Small intestine (tissue), 7 donors: ENCODE data around the gene DCAF8. TPM values are rescaled to one million over a fixed set of nuclear protein-coding genes. Genes with fewer than 3 reads are reported as not detected.

Source experiments
- DNase-seq, 2 donors: peaks; one replicate each; pipeline versions ENCODE4 v3.0.0 to v3.0.0-alpha.2; 2013
- FAIRE-seq: peaks from 2 replicates; lab custom pipeline; 2012; peaks lifted over from hg19 to GRCh38; lab: Jason Lieb, UNC
- H3K27ac ChIP-seq, 3 donors: one replicate each; pipeline ENCODE4 v1.5.1; 2013; ENCODE audit warnings: low read length in 2 of 3, mild to moderate bottlenecking in 2 of 3, control low read depth in 1 of 3, inconsistent platforms in 1 of 3, low read depth in 1 of 3, moderate library complexity in 1 of 3
- H3K27me3 ChIP-seq, 3 donors: one replicate each; pipeline ENCODE4 v1.6.1; 2013; ENCODE audit warnings: low read length in 3 of 3, inconsistent platforms in 1 of 3; ENCODE audit not compliant: control insufficient read depth in 3 of 3, insufficient read depth in 3 of 3
- H3K36me3 ChIP-seq, 3 donors: one replicate each; pipeline ENCODE4 v1.6.1; 2013; ENCODE audit warnings: low read length in 3 of 3, inconsistent platforms in 1 of 3, low read depth in 1 of 3, mild to moderate bottlenecking in 1 of 3, moderate library complexity in 1 of 3; ENCODE audit not compliant: control insufficient read depth in 3 of 3, insufficient read depth in 2 of 3
- H3K4me1 ChIP-seq, 3 donors: one replicate each; pipeline ENCODE4 v1.6.1; 2013; ENCODE audit warnings: low read length in 2 of 3, inconsistent platforms in 1 of 3, low read depth in 1 of 3, mild to moderate bottlenecking in 1 of 3, moderate library complexity in 1 of 3; ENCODE audit not compliant: control insufficient read depth in 3 of 3, insufficient read depth in 2 of 3
- H3K4me3 ChIP-seq, 3 donors: one replicate each; pipeline ENCODE4 v1.5.1; 2013; ENCODE audit warnings: low read length in 3 of 3, control low read depth in 1 of 3, inconsistent platforms in 1 of 3, low read depth in 1 of 3, mild to moderate bottlenecking in 1 of 3, moderate library complexity in 1 of 3
- H3K9me3 ChIP-seq, 2 donors: one replicate each; pipeline ENCODE4 v1.6.1; 2013; ENCODE audit warnings: low read depth in 1 of 2, low read length in 1 of 2; ENCODE audit not compliant: control insufficient read depth in 2 of 2, insufficient read depth in 1 of 2
- WGBS, 3 donors: extraction: QIAGEN DNeasy Blood & Tissue Kit; methylation state at CpG; one replicate each; pipeline ENCODE4 v1.1.7; 2013; 5-methylcytosine and 5-hydroxymethylcytosine counted together
- polyA plus RNA-seq, 4 donors: library from polyadenylated mRNA; stranded (reverse) in 3 of 4; unstranded in 1 of 4; fragments of 200-250 nt in 3 of 4; fragments of 120-200 nt in 1 of 4; gene quantifications; one replicate each; pipeline versions ENCODE4 v1.2.1 to v1.2.3, GENCODE V29; 2013
- donor health status: healthy with polysubstance abuse.
- donor health status: control.
- donor health status: control.
- donor health status: Bipolar disorder and iron deficiency.
- donor health status: healthy.

Gene DCAF8
- polyA plus RNA-seq, 4 donors: 43.5 to 145 (median 59.1) TPM

DNA sequence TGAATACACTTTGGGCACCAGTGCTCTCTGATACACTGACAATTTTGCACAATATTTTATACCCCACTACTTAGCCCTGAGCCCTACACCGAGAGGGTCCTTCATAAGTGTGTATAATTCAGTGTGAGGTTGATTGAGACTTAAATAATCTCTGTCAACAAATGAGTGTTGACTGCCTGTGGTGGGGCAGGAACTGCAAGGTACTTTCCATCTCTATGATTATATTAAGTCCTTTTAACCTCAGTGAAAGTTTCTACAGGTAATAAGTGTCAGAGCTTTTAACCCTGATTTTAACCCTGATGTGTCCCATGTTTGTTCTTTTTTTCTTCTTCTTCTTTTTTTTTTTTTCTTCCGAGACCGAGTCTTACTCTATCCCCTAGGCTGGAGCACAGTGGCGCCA is 66.2 kb downstream of the DCAF8 start:
- 85 to 89% (median 88%) methylated on average over 4 of the region's 4 CpGs for WGBS, 3 donors
- Histone ChIP-seq H3K27ac (no peak overlapping the region), H3K9me3 (no peaks in the 10 kb centered on the region), H3K4me1 (peaks cover 0 to 15% (median 0%) of the 10 kb centered on the region in 3 donors), H3K27me3 (no peaks in the 10 kb centered on the region), H3K4me3 (no peak overlapping the region), H3K36me3 (no peaks in the 10 kb centered on the region)
- DNase-seq (no peak), FAIRE-seq (no peak)

DNA sequence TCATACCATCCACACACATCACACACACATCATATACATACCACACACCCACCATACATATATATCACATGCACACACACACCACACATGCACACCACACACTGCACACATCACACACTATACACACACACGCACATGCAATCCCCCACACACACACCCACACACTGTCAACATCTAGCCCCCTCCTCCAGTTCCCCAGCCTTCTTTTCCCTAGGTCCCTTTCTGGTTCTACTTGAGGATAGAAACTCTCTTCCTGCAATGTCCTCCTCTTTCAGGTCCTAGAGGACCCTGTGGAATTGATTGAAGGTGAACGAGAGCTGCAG is 67.7 kb downstream of the DCAF8 start:
- 77 to 85% (median 80%) methylated on average over 2 of the region's 2 CpGs for WGBS, 3 donors
- DNase-seq (no peak), FAIRE-seq (no peak)
- no peaks in the 10 kb centered on the region for H3K9me3 ChIP-seq
- H3K4me3 ChIP-seq: no peak overlapping the region
- no peaks in the 10 kb centered on the region for H3K27me3 ChIP-seq
- no peak overlapping the region for H3K27ac ChIP-seq
- H3K36me3 ChIP-seq: no peaks in the 10 kb centered on the region
- peaks cover 0 to 18% (median 0%) of the 10 kb centered on the region in 3 donors for H3K4me1 ChIP-seq

DNA sequence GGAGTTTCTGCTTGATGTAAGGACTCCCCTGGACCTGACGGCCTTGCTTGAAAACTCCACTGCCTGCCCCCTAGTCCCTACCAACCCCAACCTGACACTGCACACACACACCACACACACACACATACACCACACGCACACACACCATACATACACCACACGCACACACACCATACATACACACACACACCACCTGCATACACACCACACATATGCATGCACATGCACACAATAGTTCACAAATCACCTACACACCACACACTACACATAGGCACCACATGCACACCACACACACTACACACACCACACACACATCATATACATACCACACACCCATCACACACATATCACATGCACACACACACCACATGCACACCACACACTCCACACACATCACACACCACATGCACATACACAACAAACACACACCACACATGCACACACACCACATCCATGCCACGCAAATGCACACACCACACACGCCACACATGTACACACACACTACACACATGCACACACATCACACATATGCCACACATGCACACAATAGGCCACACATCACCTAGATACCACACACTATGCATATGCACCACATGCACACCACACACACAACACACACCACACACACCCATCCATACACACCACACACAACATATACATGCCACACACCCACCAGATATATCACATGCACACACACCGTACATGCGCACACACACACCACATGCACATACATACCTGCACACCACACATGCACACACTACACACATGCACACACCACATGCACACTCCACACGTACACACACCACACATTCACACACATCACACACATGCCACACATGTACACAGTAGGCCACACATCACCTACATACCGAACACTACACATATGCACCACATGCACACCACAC is 68.3 kb downstream of the DCAF8 start:
- Histone ChIP-seq H3K27ac (no peak overlapping the region), H3K4me1 (peaks cover 0 to 18% (median 0%) of the 10 kb centered on the region in 3 donors), H3K27me3 (no peaks in the 10 kb centered on the region), H3K9me3 (no peaks in the 10 kb centered on the region), H3K4me3 (no peak overlapping the region), H3K36me3 (no peaks in the 10 kb centered on the region)
- FAIRE-seq: no peak
- no peak for DNase-seq
- WGBS, 3 donors: 87 to 91% (median 89%) methylated on average over 9 of the region's 9 CpGs

DNA sequence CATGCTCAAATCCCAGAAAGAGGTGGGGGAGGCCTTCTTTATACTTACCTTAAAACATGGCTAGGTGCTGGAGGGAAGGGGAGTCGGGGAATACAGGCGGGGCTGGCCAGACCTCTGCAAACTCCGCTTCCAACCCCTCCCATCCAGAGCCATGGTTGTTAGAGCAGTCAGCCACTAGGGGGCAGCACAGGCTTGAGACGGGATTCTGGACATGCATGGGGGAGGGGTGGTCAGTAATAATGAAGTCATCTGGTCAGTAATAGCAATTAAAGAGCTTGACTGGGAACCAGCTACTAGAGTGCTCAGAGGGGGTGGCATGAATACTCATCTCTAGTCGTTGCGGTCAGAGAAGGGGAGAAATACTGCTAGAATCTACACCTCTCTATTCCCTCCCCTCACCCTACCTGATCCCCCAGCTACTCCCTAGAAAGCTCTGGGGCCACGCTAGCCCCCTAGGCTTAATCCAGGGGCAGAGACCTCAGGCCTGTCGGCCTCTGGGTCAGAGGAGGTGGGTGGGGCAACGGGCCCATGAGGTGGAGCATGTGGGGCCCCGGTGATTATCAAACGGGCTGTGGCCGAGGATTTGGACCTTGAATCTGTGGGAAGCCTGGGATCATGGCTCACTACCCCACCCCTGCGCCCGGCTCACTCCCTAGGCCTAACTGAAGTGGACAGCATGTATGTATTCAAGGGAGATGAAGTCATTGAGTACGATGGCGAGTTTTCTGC is 69.1 kb downstream of the DCAF8 start:
- Histone ChIP-seq H3K4me3 (peak overlapping the region in 1 of 3 donors; percentile 1), H3K27me3 (no peaks in the 10 kb centered on the region), H3K9me3 (no peaks in the 10 kb centered on the region), H3K4me1 (peaks cover 0 to 18% (median 0%) of the 10 kb centered on the region in 3 donors), H3K36me3 (no peaks in the 10 kb centered on the region), H3K27ac (peak overlapping the region in 1 of 3 donors; percentile 66)
- no peak for FAIRE-seq
- WGBS, 3 donors: 9 to 29% (median 17%) methylated on average over 16 of the region's 16 CpGs
- peak; percentile 86 to 89 for DNase-seq

DNA sequence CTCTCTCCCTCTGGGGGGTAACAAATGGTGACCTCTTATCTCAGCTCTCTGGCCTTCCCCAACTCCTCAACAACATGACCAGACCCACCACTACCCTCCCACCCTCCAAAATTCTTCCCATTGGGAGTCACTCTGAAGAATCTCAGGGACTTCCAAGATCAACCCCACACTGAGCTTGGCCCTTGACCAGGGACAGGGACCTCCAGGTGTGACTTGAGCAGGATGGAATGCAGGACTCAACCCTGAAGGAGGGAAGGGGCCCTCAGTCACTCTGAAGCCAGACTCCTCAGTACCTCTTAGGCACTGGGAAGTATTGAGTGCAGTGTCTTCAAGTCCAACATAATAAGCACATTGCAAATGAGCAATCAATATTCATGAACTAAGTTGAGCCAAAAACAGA is 70.1 kb downstream of the DCAF8 start:
- no peak for DNase-seq
- FAIRE-seq: no peak
- peaks cover 0 to 18% (median 0%) of the 10 kb centered on the region in 3 donors for H3K4me1 ChIP-seq
- no peak overlapping the region for H3K27ac ChIP-seq
- no peaks in the 10 kb centered on the region for H3K9me3 ChIP-seq
- no peaks in the 10 kb centered on the region for H3K27me3 ChIP-seq
- H3K4me3 ChIP-seq: no peak overlapping the region
- no peaks in the 10 kb centered on the region for H3K36me3 ChIP-seq

DNA sequence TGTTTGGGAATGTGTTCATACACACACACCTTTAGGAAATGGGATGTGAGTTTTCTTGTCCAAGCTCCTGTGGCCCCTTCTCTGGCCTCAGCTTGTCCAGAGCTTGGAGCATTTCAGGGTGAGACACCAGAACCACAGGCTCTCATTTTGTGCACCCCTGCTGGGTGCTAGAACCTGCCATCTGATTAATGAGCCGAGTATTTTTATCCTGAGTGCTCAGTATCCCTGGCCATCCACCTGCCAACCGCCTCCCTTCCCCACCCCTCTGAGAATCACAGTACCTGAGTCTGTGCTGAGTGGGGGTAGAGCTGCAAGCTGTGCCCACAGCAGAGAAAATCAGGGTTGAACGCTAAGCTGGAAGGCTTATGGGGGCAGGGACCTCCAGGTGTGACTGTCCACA is 70.6 kb downstream of the DCAF8 start:
- FAIRE-seq: no peak
- H3K27ac ChIP-seq: no peak overlapping the region
- no peak overlapping the region for H3K4me3 ChIP-seq
- no peaks in the 10 kb centered on the region for H3K9me3 ChIP-seq
- no peaks in the 10 kb centered on the region for H3K27me3 ChIP-seq
- no peaks in the 10 kb centered on the region for H3K36me3 ChIP-seq
- WGBS, 3 donors: 65 to 86% (median 84%) methylated on average over 3 of the region's 3 CpGs
- no peak for DNase-seq
- H3K4me1 ChIP-seq: peaks cover 0 to 18% (median 0%) of the 10 kb centered on the region in 3 donors

DNA sequence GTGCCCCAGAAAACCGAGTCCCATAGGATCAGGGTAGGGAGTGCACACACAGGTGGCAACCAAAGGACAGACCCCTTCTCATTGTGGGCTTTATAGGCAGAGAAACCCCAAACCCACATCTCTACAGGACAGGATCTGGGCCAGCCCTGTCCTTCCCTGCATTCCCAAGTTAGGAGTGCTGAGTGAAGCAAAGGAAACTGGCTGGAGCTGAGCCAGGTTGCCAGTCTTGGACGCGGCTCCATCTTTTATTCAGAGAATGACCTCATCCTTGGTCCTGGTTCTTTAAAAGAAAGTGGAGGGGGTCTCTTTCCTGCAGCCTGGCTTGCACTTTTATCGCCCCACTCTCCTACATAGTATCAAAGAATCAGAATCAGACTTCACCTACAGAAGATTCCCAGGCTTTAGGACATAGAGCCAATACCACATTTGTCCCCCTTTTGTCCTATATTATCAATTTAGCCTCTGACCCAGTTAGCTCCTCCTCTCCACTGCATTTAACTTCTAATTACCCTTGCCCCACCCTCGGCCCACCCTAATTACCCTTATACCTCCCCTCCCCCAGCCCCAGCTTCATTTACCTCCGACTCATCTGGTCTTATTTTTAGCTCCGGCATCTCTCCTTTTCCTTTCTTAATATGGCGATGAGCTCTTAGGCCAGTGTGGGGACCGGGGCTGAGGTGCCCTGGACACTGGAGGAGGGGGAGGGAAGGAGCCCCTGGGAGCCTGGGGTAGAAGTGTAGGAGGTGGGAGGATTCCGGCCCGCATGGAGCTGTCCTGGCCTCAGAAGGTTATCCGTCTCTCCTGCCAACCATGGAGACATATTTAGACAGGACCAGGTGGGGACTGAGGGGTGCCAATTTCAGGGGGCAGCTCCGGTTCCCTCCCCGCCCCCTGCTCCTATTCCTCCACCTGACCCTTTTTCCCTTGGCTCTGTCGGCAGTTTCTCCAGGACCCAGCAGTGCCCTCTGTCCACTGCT is 72.4 kb downstream of the DCAF8 start, which contains the start of gene CASQ1:
Gene CASQ1 (plus strand): TSS at position 927 of the 977 bp plus-strand sequence. CDS start 177 bp downstream, outside the sequence.
- peak in 1 of 2 donors; percentile 15 for DNase-seq
- no peaks in the 10 kb centered on the region for H3K36me3 ChIP-seq
- H3K27ac ChIP-seq: no peak within 1 kb of the TSS
- peaks cover 0 to 18% (median 0%) of the 10 kb centered on the region in 3 donors for H3K4me1 ChIP-seq
- no peaks in the 10 kb centered on the region for H3K9me3 ChIP-seq
- H3K27me3 ChIP-seq: no peaks in the 10 kb centered on the region
- no peak within 1 kb of the TSS for H3K4me3 ChIP-seq
- WGBS, 3 donors: 54 to 69% (median 68%) methylated on average over 14 to 15 of the region's 15 CpGs
- no peak for FAIRE-seq

DNA sequence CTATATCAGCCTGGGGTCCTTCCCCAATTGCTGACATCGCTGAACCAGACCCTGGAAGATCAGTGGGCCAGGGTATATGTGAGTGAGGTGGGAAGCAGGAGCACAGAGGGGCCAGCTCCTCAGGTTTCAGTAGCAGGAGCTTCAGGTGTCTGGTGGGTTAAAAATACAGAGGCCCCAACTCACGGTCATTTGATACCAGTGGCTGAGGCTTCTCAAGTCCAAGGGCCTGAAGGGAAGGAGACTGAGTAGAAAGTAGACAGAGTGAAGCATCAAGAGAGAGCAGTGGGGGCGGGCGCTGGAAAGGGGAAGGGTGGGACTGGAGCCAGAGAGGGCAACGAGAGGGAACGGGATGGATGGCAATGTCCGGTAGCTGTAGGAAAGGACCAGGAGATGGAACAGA is 74.0 kb downstream of the DCAF8 start:
- DNase-seq: no peak
- Histone ChIP-seq H3K36me3 (no peaks in the 10 kb centered on the region), H3K27ac (no peak overlapping the region), H3K27me3 (no peaks in the 10 kb centered on the region), H3K4me3 (no peak overlapping the region), H3K9me3 (no peaks in the 10 kb centered on the region), H3K4me1 (peaks cover 0 to 12% (median 0%) of the 10 kb centered on the region in 3 donors)
- 82 to 87% (median 85%) methylated on average over 7 of the region's 7 CpGs for WGBS, 3 donors
- no peak for FAIRE-seq
